Gastrocnemius medialis (tissue), 4 donors: ENCODE results near the gene CD8B2. TPM values are rescaled to one million over a fixed set of nuclear protein-coding genes. Genes with fewer than 3 reads are reported as not detected.

Experiments
- ATAC-seq, 2 donors: fragments of 150-250 bp; one replicate each; pipeline ENCODE4 v1.9.1; 2016
- DNase-seq, 2 donors: peaks; one replicate each; pipeline ENCODE4 v3.0.0-alpha.2; 2019
- H3K27ac ChIP-seq, 4 donors: fragments of 200-600 bp; sonication (generic); 1 replicate in 1 of 4; 2 replicates in 3 of 4; pipeline ENCODE4 v1.5.1; 2016 to 2018; ENCODE audit warnings: mild to moderate bottlenecking in 2 of 4, moderate library complexity in 1 of 4
- H3K27me3 ChIP-seq, 3 donors: fragments of 200-600 bp; sonication (generic) in 2 of 3; 1 replicate in 1 of 3; 2 replicates in 2 of 3; pipeline versions ENCODE4 v1.5.1 to v1.6.0; 2016 to 2019; ENCODE audit warnings: mild to moderate bottlenecking in 1 of 3, moderate library complexity in 1 of 3
- H3K36me3 ChIP-seq, 2 donors: fragments of 200-600 bp; sonication (generic) in 1 of 2; one replicate each; pipeline ENCODE4 v1.5.1; 2017 to 2018
- H3K4me1 ChIP-seq, 2 donors: fragments of 200-600 bp; sonication (generic) in 1 of 2; one replicate each; pipeline ENCODE4 v1.5.1; 2016 to 2017; ENCODE audit warnings: mild to moderate bottlenecking in 2 of 2
- H3K4me3 ChIP-seq, 4 donors: fragments of 200-600 bp; sonication (generic) in 3 of 4; 1 replicate in 1 of 4; 2 replicates in 3 of 4; pipeline ENCODE4 v1.5.1; 2016 to 2019; ENCODE audit warnings: mild to moderate bottlenecking in 2 of 4
- H3K9me3 ChIP-seq, 3 donors: fragments of 200-600 bp; sonication (generic) in 2 of 3; 1 replicate in 1 of 3; 2 replicates in 2 of 3; pipeline ENCODE4 v1.5.1; 2016 to 2019
- POLR2A ChIP-seq, 2 donors: fragments of 450-650 bp; IDR thresholded peaks; one replicate each; pipeline ENCODE4 v1.6.1; 2017; ENCODE audit warnings: antibody characterized with exemption in 2 of 2, mild to moderate bottlenecking in 2 of 2, moderate library complexity in 2 of 2
- in situ Hi-C, 4 donors: fragments of 200-750 bp; cut with MboI; loops; one replicate each; pipeline versions ENCODE4 v1.15.0 to v1.8.0; 2017; ENCODE audit warnings: low sequenced_read_pairs in 4 of 4
- intact Hi-C: fragments of 100-400 bp; cut with DNase I; formaldehyde crosslinking; loops from one replicate; pipeline ENCODE4 v1.15.1; 2023; ENCODE audit warnings: low total_unique reads
- total RNA-seq, 4 donors: library from RNA; depleted of rRNA; stranded (reverse); fragments of >200 nt; gene quantifications; one replicate each; pipeline versions ENCODE4 v1.1.0 to v1.2.3, GENCODE V29; 2016
- TF ChIP-seq, protein P1 (sequence below), 5 experiments: fragments of 450-650 bp in 3 of 5; fragments of 200-600 bp in 2 of 5; sonication (generic) in 2 of 5; IDR thresholded peaks in 4 of 5; conservative IDR thresholded peaks in 1 of 5; 1 replicate in 4 of 5; 2 replicates in 1 of 5; pipeline ENCODE4 v1.5.1; 2016 to 2019; ENCODE audit warnings: antibody characterized with exemption in 5 of 5, mild to moderate bottlenecking in 3 of 5, moderate library complexity in 3 of 5

Gene CD8B2
- total RNA-seq, 4 donors from 2014 or later: 0.07 TPM; not detected in 3

DNA sequence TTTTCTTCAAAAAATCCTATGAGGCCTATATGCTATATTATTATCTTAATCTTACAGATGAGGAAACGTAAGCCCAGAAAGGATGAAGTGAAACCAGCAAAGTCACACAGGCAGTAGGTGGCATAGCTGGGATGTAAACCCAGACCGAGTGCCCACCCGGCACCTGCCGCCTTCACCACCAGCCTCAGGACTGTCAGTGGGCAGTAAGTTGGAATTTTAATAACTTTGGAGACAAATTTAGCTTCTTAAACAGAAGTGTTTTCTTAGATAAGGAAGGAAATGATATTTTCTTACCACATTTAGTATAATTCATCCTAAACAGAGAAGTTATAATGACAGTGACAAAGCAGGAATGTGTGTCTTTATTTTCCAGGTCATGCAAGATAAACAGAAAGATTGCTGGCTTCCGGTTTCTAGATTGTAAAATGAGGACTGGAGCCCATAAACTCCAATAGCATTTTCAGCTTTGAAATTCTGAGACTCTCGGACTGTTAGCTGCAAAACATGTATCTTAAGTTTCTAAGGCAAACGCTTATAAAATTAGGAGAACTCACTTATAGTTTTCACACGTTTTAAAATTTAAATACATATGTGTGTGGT lies 59.3 kb downstream of the CD8B2 start:
- in situ Hi-C loops: loop anchor here in 2 of 4 donors (10.0 kb wide), 1 partner anchor 442 kb away; no protein-coding TSS in a partner anchor
- TF ChIP-seq, protein P1, sequence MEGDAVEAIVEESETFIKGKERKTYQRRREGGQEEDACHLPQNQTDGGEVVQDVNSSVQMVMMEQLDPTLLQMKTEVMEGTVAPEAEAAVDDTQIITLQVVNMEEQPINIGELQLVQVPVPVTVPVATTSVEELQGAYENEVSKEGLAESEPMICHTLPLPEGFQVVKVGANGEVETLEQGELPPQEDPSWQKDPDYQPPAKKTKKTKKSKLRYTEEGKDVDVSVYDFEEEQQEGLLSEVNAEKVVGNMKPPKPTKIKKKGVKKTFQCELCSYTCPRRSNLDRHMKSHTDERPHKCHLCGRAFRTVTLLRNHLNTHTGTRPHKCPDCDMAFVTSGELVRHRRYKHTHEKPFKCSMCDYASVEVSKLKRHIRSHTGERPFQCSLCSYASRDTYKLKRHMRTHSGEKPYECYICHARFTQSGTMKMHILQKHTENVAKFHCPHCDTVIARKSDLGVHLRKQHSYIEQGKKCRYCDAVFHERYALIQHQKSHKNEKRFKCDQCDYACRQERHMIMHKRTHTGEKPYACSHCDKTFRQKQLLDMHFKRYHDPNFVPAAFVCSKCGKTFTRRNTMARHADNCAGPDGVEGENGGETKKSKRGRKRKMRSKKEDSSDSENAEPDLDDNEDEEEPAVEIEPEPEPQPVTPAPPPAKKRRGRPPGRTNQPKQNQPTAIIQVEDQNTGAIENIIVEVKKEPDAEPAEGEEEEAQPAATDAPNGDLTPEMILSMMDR (IDR thresholded peaks at IDR 0.05 in 4 of 5, conservative IDR thresholded peaks at IDR 0.05 in 1 of 5): no peak
- no peak for TF ChIP-seq POLR2A (IDR thresholded peaks at IDR 0.05)
- peaks cover 0 to 3% (median 0%) of the 10 kb centered on the region in 3 donors for H3K27me3 ChIP-seq
- intact Hi-C loops: no loop called here
- DNase-seq (no peak), ATAC-seq (no peak)
- H3K36me3 ChIP-seq: no peaks in the 10 kb centered on the region
- H3K4me1 ChIP-seq: peaks cover 4% of the 10 kb centered on the region in 2 donors
- no peak overlapping the region for H3K27ac ChIP-seq
- no peaks in the 10 kb centered on the region for H3K9me3 ChIP-seq
- H3K4me3 ChIP-seq: no peak overlapping the region

- ATAC-seq (no peak), DNase-seq (no peak)
- Histone ChIP-seq H3K4me1 (peaks cover 4% of the 10 kb centered on the region in 2 donors), H3K36me3 (no peaks in the 10 kb centered on the region), H3K27me3 (peaks cover 0 to 3% (median 0%) of the 10 kb centered on the region in 3 donors), H3K4me3 (no peak overlapping the region), H3K9me3 (no peaks in the 10 kb centered on the region), H3K27ac (no peak overlapping the region)
- in situ Hi-C loops (loop anchor here in 2 of 4 donors (10.0 kb wide), 1 partner anchor 443 kb away; no protein-coding TSS in a partner anchor), intact Hi-C loops (no loop called here)
- TF ChIP-seq POLR2A (IDR thresholded peaks at IDR 0.05): no peak
- TF ChIP-seq, protein P1 (IDR thresholded peaks at IDR 0.05 in 4 of 5, conservative IDR thresholded peaks at IDR 0.05 in 1 of 5): no peak
Observed at GRCh38 chr2:106547164-106547903, 60.2 kb downstream of the CD8B2 start.

DNA sequence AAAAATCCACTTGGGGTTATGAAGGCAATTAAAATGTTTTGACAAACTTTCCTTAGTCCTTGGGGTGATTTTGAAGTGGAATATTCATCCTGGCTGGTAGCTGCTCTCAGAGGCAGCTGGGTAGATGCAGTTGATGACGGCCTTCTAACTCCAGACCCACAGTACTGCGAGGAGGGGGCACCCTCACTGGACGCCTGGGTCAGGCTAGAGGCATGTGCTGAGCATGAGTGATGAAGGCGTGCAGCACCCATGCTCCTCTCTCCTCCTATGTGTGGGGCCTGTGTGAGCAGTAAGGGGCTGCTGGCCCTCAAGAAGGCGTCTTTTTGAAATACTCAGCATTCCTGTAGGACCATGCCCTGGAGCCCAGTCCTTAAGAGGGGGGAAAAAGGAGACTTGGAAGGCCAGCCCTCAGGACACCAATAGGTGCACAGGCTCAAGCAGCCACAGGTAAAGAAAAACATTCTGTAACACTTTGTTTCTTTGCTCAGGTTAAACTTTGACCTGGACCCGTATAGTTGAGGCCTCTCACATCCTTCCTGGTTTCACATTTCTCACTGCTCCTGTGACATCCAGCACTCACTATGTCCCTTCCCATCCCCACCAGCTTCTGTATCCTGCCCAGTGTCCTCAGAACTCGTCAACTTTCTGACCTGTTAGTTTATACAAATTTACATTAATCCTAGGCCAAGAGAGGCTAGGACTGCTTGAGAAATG lies 64.4 kb downstream of the CD8B2 start:
- TF ChIP-seq, protein P1 (IDR thresholded peaks at IDR 0.05 in 4 of 5, conservative IDR thresholded peaks at IDR 0.05 in 1 of 5): no peak
- no peak for TF ChIP-seq POLR2A (IDR thresholded peaks at IDR 0.05)
- Histone ChIP-seq H3K4me3 (no peak overlapping the region), H3K36me3 (no peaks in the 10 kb centered on the region), H3K4me1 (no peaks in the 10 kb centered on the region), H3K27me3 (no peaks in the 10 kb centered on the region), H3K27ac (no peak overlapping the region), H3K9me3 (no peaks in the 10 kb centered on the region)
- ATAC-seq: no peak
- intact Hi-C loops: no loop called here
- in situ Hi-C loops: no loop called here
- DNase-seq: no peak

- DNase-seq: no peak
- in situ Hi-C loops (no loop called here), intact Hi-C loops (no loop called here)
- ATAC-seq: no peak
- no peaks in the 10 kb centered on the region for H3K27me3 ChIP-seq
- no peaks in the 10 kb centered on the region for H3K9me3 ChIP-seq
- no peaks in the 10 kb centered on the region for H3K4me1 ChIP-seq
- no peak overlapping the region for H3K27ac ChIP-seq
- H3K36me3 ChIP-seq: no peaks in the 10 kb centered on the region
- no peak overlapping the region for H3K4me3 ChIP-seq
- TF ChIP-seq, protein P1 (IDR thresholded peaks at IDR 0.05 in 4 of 5, conservative IDR thresholded peaks at IDR 0.05 in 1 of 5): no peak
- TF ChIP-seq POLR2A (IDR thresholded peaks at IDR 0.05): no peak
Observed at GRCh38 chr2:106552921-106553320, 65.8 kb downstream of the CD8B2 start.
